HUES48 (cell line): ENCODE data around the gene IL20.

Experiments
- H3K27ac ChIP-seq: one replicate; pipeline ENCODE4 v1.7.0; 2013; ENCODE audit warnings: low read depth, low read length, inconsistent platforms
- H3K27me3 ChIP-seq: 2 replicates; pipeline ENCODE4 v1.6.1; 2013; ENCODE audit warnings: mild to moderate bottlenecking, low read length; ENCODE audit not compliant: control insufficient read depth, insufficient read depth
- H3K36me3 ChIP-seq: 2 replicates; pipeline ENCODE4 v1.6.1; 2013; ENCODE audit warnings: low read length; ENCODE audit not compliant: control insufficient read depth, insufficient read depth
- H3K4me1 ChIP-seq: 2 replicates; pipeline ENCODE4 v1.6.1; 2013; ENCODE audit warnings: mild to moderate bottlenecking, low read length; ENCODE audit not compliant: control insufficient read depth, insufficient read depth
- H3K4me3 ChIP-seq: 2 replicates; pipeline ENCODE4 v1.5.1; 2013; ENCODE audit warnings: mild to moderate bottlenecking, low read depth, low read length
- H3K9ac ChIP-seq: 2 replicates; pipeline ENCODE4 v1.6.1; 2013; ENCODE audit warnings: mild to moderate bottlenecking, low read depth, low read length, moderate library complexity
- H3K9me3 ChIP-seq: 2 replicates; pipeline ENCODE4 v1.6.1; 2013; ENCODE audit warnings: low read length; ENCODE audit not compliant: control insufficient read depth, insufficient read depth

The IL20 gene

GRCh38 chr1:206880314-206880713 lies 14.9 kb downstream of the IL20 start:
- Histone ChIP-seq H3K4me3 (no peak overlapping the region), H3K9ac (no peak overlapping the region), H3K36me3 (no peaks in the 10 kb centered on the region), H3K27ac (no peak overlapping the region), H3K9me3 (peaks cover 13% of the 10 kb centered on the region; the same call in 1 of the 2 replicates), H3K4me1 (no peaks in the 10 kb centered on the region), H3K27me3 (no peaks in the 10 kb centered on the region)

GRCh38 chr1:206882555-206882954 lies 17.1 kb downstream of the IL20 start:
- Histone ChIP-seq H3K36me3 (no peaks in the 10 kb centered on the region), H3K9me3 (peaks cover 10% of the 10 kb centered on the region; the same call in 1 of the 2 replicates), H3K4me1 (no peaks in the 10 kb centered on the region), H3K4me3 (no peak overlapping the region), H3K27me3 (no peaks in the 10 kb centered on the region), H3K9ac (no peak overlapping the region), H3K27ac (no peak overlapping the region)

GRCh38 chr1:206883160-206883559 lies 17.7 kb downstream of the IL20 start:
- Histone ChIP-seq H3K4me1 (no peaks in the 10 kb centered on the region), H3K4me3 (no peak overlapping the region), H3K9me3 (0 out of 2 replicates have a peak, but pooled peaks cover 5% of the 10 kb centered on the region), H3K36me3 (no peaks in the 10 kb centered on the region), H3K9ac (no peak overlapping the region), H3K27me3 (no peaks in the 10 kb centered on the region), H3K27ac (no peak overlapping the region)

GRCh38 chr1:206883876-206884275 lies 18.5 kb downstream of the IL20 start:
- H3K9me3 ChIP-seq: no peaks in the 10 kb centered on the region
- H3K4me3 ChIP-seq: no peak overlapping the region
- H3K27me3 ChIP-seq: no peaks in the 10 kb centered on the region
- no peak overlapping the region for H3K27ac ChIP-seq
- no peak overlapping the region for H3K9ac ChIP-seq
- H3K36me3 ChIP-seq: no peaks in the 10 kb centered on the region
- H3K4me1 ChIP-seq: no peaks in the 10 kb centered on the region

GRCh38 chr1:206885341-206886060 lies 20.1 kb downstream of the IL20 start:
- H3K36me3 ChIP-seq: no peaks in the 10 kb centered on the region
- H3K27ac ChIP-seq: no peak overlapping the region
- H3K27me3 ChIP-seq: no peaks in the 10 kb centered on the region

GRCh38 chr1:206886831-206887230 lies 21.4 kb downstream of the IL20 start:
- Histone ChIP-seq H3K27ac (no peak overlapping the region), H3K36me3 (no peaks in the 10 kb centered on the region), H3K9ac (no peak overlapping the region), H3K4me1 (peaks cover 9% of the 10 kb centered on the region), H3K9me3 (no peaks in the 10 kb centered on the region), H3K4me3 (no peak overlapping the region), H3K27me3 (no peaks in the 10 kb centered on the region)

More at GRCh38 chr1:206885341-206886060, 20.1 kb downstream of the IL20 start:
- Histone ChIP-seq H3K4me3 (no peak overlapping the region), H3K9ac (no peak overlapping the region), H3K4me1 (peaks cover 6% of the 10 kb centered on the region), H3K9me3 (no peaks in the 10 kb centered on the region)

GRCh38 chr1:206887701-206888100 lies 22.3 kb downstream of the IL20 start:
- no peak overlapping the region for H3K4me3 ChIP-seq
- peaks cover 9% of the 10 kb centered on the region for H3K4me1 ChIP-seq
- H3K9ac ChIP-seq: no peak overlapping the region
- no peaks in the 10 kb centered on the region for H3K9me3 ChIP-seq
- H3K36me3 ChIP-seq: no peaks in the 10 kb centered on the region
- no peaks in the 10 kb centered on the region for H3K27me3 ChIP-seq
- H3K27ac ChIP-seq: no peak overlapping the region

GRCh38 chr1:206890125-206891060 lies 25.0 kb downstream of the IL20 start:
- Histone ChIP-seq H3K9ac (no peak overlapping the region), H3K27me3 (no peaks in the 10 kb centered on the region), H3K4me3 (no peak overlapping the region), H3K27ac (no peak overlapping the region), H3K9me3 (no peaks in the 10 kb centered on the region), H3K36me3 (no peaks in the 10 kb centered on the region), H3K4me1 (peaks cover 9% of the 10 kb centered on the region)

GRCh38 chr1:206891412-206891811 lies 26.0 kb downstream of the IL20 start:
- Histone ChIP-seq H3K4me3 (no peak overlapping the region), H3K9ac (no peak overlapping the region), H3K4me1 (peaks cover 9% of the 10 kb centered on the region), H3K36me3 (no peaks in the 10 kb centered on the region), H3K27ac (no peak overlapping the region), H3K27me3 (no peaks in the 10 kb centered on the region), H3K9me3 (no peaks in the 10 kb centered on the region)

- peaks cover 9% of the 10 kb centered on the region for H3K4me1 ChIP-seq
- no peak overlapping the region for H3K9ac ChIP-seq
- no peak overlapping the region for H3K4me3 ChIP-seq
- no peak overlapping the region for H3K27ac ChIP-seq
- no peaks in the 10 kb centered on the region for H3K9me3 ChIP-seq
- no peaks in the 10 kb centered on the region for H3K27me3 ChIP-seq
- no peaks in the 10 kb centered on the region for H3K36me3 ChIP-seq
Observed at GRCh38 chr1:206892351-206892984, 27.0 kb downstream of the IL20 start.
